GM12864 (cell line): Measurements from ENCODE around the gene BLVRB.
"Not testable (repeated sequence)": the region's sequence is repeated elsewhere in the genome, so short reads cannot be mapped to it uniquely, and the experiment has no call there.

Source experiments
- DNase-seq: peaks from one replicate; pipeline ENCODE4 v3.0.0-alpha.2; 2011; ENCODE audit warnings: low read depth
- H3K4me3 ChIP-seq: 2 replicates; pipeline ENCODE4 v1.5.1; 2011; ENCODE audit warnings: mild to moderate bottlenecking, low read depth, low read length, control low read depth
- CTCF ChIP-seq: IDR thresholded peaks from 2 replicates; pipeline ENCODE4 v1.5.1; 2011; ENCODE audit warnings: low read depth, mild to moderate bottlenecking, moderate library complexity, low read length, control low read depth, inconsistent platforms; ENCODE audit errors: missing control alignments

The BLVRB gene

GRCh38 chr19:40411958-40412499 lies 53.5 kb downstream of the BLVRB start:
- TF ChIP-seq CTCF = no peak
- H3K4me3 ChIP-seq = no peak overlapping the region
- DNase-seq = no peak

- peak; percentile 49 for DNase-seq
- no peak overlapping the region for H3K4me3 ChIP-seq
- TF ChIP-seq CTCF = no peak
Observed at GRCh38 chr19:40411125-40411842, 54.3 kb downstream of the BLVRB start.

GRCh38 chr19:40410030-40410389 lies 55.5 kb downstream of the BLVRB start:
- DNase-seq = peak; percentile 37
- H3K4me3 ChIP-seq = no peak overlapping the region
- no peak for TF ChIP-seq CTCF

GRCh38 chr19:40408598-40408925 lies 57.0 kb downstream of the BLVRB start:
- not testable (repeated sequence) for DNase-seq, H3K4me3 ChIP-seq

- no peak for DNase-seq
- no peak for TF ChIP-seq CTCF
- no peak overlapping the region for H3K4me3 ChIP-seq
Observed at GRCh38 chr19:40407714-40408597, 57.6 kb downstream of the BLVRB start.

- peak overlapping the region; percentile 69 for H3K4me3 ChIP-seq
- DNase-seq = peak; percentile 85
Observed at GRCh38 chr19:40403262-40403984, 62.1 kb downstream of the BLVRB start.

More at GRCh38 chr19:40403262-40403984, 62.1 kb downstream of the BLVRB start:
- no peak for TF ChIP-seq CTCF
